Lower leg skin (tissue), 4 donors: ENCODE data around the gene PLXNA1. TPM values are rescaled to one million over a fixed set of nuclear protein-coding genes. Genes with fewer than 3 reads are reported as not detected.

Experiments used
- DNase-seq, 2 donors: peaks; one replicate each; pipeline ENCODE4 v3.0.0-alpha.2; 2019; ENCODE audit warnings: low spot score in 2 of 2
- H3K4me3 ChIP-seq: fragments of 200-600 bp; sonication (generic); 2 replicates; pipeline ENCODE4 v1.5.1; 2017; ENCODE audit warnings: mild to moderate bottlenecking, low read depth; ENCODE audit not compliant: poor library complexity, severe bottlenecking
- POLR2A ChIP-seq, 2 donors: fragments of 450-650 bp; IDR thresholded peaks; one replicate each; pipeline ENCODE4 v1.6.1; 2016 to 2017; ENCODE audit warnings: antibody characterized with exemption in 2 of 2, mild to moderate bottlenecking in 1 of 2, moderate library complexity in 1 of 2
- WGBS, 2 donors: methylation state at CpG; one replicate each; pipeline ENCODE4 v1.1.5; 2018; 5-methylcytosine and 5-hydroxymethylcytosine counted together
- intact Hi-C: fragments of 100-400 bp; cut with DNase I; formaldehyde crosslinking; loops from one replicate; pipeline ENCODE4 v1.15.0; 2023; ENCODE audit warnings: low total_unique reads
- total RNA-seq, 4 donors: library from RNA; depleted of rRNA; stranded (reverse); fragments of >200 nt; gene quantifications; one replicate each; pipeline ENCODE4 v1.1.0, GENCODE V29; 2016
- TF ChIP-seq, protein P1 (sequence below), 3 donors: fragments of 450-650 bp; IDR thresholded peaks; one replicate each; pipeline ENCODE4 v1.5.1; 2016; ENCODE audit warnings: antibody characterized with exemption in 3 of 3, mild to moderate bottlenecking in 3 of 3, moderate library complexity in 2 of 3

PLXNA1 gene
- total RNA-seq, 4 donors from 2014 or later = 35.8 to 44.9 (median 39.7) TPM

DNA sequence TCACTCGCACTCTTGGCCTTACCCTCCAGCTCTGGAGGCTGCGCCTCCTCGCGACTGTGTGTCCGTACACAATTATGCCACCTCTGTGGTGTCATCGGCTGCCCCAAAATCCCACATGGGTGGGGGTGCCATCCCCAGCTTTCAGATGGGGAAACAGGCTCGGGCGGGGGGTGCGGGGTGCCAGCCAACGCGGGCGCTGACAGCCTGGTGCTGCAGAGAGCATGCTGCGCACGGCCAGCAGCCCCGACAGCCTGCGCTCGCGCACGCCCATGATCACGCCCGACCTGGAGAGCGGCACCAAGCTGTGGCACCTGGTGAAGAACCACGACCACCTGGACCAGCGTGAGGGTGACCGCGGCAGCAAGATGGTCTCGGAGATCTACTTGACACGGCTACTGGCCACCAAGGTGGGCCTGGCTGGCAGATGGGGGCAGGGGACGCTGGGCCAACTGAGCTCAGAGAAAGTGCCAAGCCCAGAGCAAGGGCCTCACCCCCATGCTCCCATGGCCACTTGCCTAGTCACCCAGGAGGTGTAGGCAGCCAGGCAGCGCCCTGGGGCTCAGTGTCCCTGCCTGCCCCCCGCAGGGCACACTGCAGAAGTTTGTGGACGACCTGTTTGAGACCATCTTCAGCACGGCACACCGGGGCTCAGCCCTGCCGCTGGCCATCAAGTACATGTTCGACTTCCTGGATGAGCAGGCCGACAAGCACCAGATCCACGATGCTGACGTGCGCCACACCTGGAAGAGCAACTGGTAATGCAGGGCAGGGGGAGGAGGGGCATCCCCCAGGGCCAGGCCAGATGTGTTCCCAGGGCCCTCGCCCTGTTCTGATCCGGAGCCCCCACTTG is 47.0 kb downstream of the PLXNA1 start:
- intact Hi-C loops = no loop called here
- 92% methylated on average over 26 of the region's 42 CpGs for WGBS, 2 donors
- H3K4me3 ChIP-seq = no peak overlapping the region
- TF ChIP-seq, protein P1, sequence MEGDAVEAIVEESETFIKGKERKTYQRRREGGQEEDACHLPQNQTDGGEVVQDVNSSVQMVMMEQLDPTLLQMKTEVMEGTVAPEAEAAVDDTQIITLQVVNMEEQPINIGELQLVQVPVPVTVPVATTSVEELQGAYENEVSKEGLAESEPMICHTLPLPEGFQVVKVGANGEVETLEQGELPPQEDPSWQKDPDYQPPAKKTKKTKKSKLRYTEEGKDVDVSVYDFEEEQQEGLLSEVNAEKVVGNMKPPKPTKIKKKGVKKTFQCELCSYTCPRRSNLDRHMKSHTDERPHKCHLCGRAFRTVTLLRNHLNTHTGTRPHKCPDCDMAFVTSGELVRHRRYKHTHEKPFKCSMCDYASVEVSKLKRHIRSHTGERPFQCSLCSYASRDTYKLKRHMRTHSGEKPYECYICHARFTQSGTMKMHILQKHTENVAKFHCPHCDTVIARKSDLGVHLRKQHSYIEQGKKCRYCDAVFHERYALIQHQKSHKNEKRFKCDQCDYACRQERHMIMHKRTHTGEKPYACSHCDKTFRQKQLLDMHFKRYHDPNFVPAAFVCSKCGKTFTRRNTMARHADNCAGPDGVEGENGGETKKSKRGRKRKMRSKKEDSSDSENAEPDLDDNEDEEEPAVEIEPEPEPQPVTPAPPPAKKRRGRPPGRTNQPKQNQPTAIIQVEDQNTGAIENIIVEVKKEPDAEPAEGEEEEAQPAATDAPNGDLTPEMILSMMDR (IDR thresholded peaks at IDR 0.05) = no peak
- no peak for TF ChIP-seq POLR2A (IDR thresholded peaks at IDR 0.05)
- DNase-seq = no peak

DNA sequence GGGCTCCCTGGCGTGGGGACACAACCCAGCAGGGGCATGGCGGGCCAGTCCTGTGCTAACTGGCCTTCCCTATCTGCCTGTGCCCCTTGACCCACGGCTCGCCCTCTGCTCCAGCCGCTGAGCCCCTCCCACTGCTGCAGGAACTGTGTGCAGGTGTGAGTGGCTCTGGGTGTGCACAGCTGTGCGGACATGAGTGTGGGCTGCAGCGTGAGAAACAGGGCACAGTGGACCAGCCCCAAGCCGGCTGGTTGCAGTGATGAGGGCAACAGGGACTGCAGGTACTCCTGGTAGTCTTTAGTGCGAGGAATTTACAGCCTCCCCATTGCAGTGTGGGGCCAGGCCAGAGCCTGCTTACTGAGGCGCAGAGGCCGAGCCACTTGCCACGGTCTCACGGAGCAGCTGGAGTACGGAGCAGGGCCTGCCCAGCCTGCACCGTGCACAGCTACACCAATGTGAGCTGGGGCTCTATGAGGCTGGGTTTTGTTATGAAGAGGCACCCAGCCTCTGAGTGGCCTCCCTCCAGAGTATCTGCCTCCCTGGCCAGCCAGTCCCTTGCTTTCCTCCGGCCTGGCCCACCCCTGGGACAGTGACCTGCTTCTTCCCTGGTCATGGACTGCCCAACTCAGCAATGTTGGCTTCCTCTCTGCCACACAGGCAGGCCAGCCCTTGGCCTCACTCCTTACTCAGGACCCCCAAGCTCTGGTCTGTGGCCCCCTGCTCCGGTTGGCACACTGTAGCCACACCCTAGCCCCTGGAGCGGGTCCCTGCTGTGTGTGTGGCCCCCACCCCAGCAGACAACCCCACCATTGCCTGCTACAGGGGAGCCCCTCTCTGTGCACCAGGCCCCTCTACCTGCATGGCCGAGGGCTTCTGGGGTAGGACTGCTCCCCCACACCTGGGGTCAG is 47.8 kb downstream of the PLXNA1 start:
- TF ChIP-seq, protein P1 (IDR thresholded peaks at IDR 0.05) = no peak
- no peak for TF ChIP-seq POLR2A (IDR thresholded peaks at IDR 0.05)
- DNase-seq = no peak
- H3K4me3 ChIP-seq = no peak overlapping the region
- 90 to 95% methylated on average over 13 to 19 of the region's 19 CpGs for WGBS, 2 donors
- intact Hi-C loops = no loop called here

DNA sequence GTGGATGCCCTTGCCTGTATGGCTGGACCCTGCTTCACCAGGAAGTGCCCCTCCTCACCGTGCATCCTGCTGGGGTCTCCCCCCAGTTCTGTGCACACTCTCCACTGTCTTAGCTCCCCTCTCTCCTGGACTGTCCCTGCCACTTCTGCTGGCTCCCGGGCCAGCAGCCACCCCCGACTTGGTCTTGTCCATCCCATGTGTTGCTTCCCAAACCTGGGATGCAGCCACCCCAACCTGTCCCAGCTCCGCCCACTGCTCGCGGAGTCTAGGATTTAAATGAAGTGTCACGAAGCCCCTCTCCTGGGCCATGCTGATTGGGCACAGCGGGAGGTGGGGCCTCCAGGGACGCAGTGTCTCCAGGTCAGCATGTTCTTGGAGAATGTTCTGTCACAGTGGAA is 48.5 kb downstream of the PLXNA1 start:
- TF ChIP-seq POLR2A (IDR thresholded peaks at IDR 0.05) = no peak
- TF ChIP-seq, protein P1 (IDR thresholded peaks at IDR 0.05) = no peak
- H3K4me3 ChIP-seq = no peak overlapping the region
- intact Hi-C loops = no loop called here
- WGBS, 2 donors = 91 to 94% methylated on average over 9 of the region's 9 CpGs
- no peak for DNase-seq

DNA sequence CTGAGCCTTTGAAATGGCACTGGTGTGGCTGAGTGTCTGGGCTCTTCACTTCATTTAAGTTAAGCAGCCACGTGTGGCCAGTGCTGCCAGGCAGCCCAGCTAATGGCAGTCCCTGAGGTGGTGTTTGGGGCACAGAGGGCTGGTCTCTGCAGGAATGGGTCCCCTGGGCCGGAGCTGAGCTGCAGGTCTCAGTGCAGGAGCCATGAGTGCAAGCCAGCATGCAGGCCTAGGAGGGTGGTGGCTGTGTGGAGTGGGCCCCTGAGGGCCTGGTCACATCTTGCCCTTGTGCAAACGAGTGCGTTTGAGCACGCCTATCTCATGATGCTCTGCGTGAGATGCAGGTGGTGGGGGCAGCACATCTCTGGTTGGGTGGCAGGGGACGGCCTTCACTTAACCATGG is 48.9 kb downstream of the PLXNA1 start:
- H3K4me3 ChIP-seq = no peak overlapping the region
- TF ChIP-seq POLR2A (IDR thresholded peaks at IDR 0.05) = no peak
- TF ChIP-seq, protein P1 (IDR thresholded peaks at IDR 0.05) = no peak
- intact Hi-C loops = no loop called here
- DNase-seq = no peak
- WGBS, 2 donors = 87 to 97% methylated on average over 7 of the region's 7 CpGs

DNA sequence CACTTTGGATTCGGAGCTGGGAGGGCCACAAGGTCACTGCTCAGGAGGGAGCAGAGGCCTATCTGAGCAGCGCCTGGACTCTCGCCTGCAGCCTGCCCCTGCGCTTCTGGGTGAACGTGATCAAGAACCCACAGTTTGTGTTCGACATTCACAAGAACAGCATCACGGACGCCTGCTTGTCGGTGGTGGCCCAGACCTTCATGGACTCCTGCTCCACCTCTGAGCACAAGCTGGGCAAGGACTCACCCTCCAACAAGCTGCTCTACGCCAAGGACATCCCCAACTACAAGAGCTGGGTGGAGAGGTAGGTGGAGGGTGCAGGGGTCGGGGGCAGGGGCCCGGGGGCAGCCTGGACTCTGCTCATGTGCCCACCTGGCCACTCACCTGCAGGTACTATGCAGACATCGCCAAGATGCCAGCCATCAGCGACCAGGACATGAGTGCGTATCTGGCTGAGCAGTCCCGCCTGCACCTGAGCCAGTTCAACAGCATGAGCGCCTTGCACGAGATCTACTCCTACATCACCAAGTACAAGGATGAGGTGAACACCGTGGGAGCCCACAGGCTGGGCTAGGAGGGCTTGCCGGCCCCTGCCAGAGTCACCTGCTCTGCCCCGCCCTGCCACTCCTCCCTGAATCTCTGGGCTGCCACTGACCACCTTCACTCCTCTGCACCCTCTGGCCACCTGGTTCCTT is 49.5 kb downstream of the PLXNA1 start:
- no peak for TF ChIP-seq POLR2A (IDR thresholded peaks at IDR 0.05)
- TF ChIP-seq, protein P1 (IDR thresholded peaks at IDR 0.05) = no peak
- 84 to 97% methylated on average over 18 to 21 of the region's 21 CpGs for WGBS, 2 donors
- no peak overlapping the region for H3K4me3 ChIP-seq
- intact Hi-C loops = no loop called here
- DNase-seq = no peak

Other genes with a start within 250 kb of the PLXNA1 start
- gene PRR23E, start 210.0 kb downstream of the PLXNA1 start, total RNA-seq = not detected